H1 (cell line): ENCODE data around the gene GAD2. TPM values are rescaled to one million over a fixed set of nuclear protein-coding genes. Genes with fewer than 3 reads are reported as not detected.

Source experiments
- ASH2L ChIP-seq: fragments of 200-600, 300-600 bp; sonication (generic); IDR thresholded peaks from one replicate; pipeline ENCODE4 v1.7.1; 2017; ENCODE audit warnings: low read length
- BACH1 ChIP-seq: IDR thresholded peaks from 2 replicates; pipeline ENCODE4 v1.6.1; 2012; ENCODE audit warnings: low read length, improper control_type of control experiment
- EZH2 ChIP-seq: fragments of 200-600 bp; sonication (generic); IDR thresholded peaks from 2 replicates; pipeline ENCODE4 v1.7.1; 2012; ENCODE audit warnings: low read depth, mild to moderate bottlenecking, moderate library complexity, low read length, inconsistent platforms; ENCODE audit not compliant: severe bottlenecking
- RAD21 ChIP-seq, 2 experiments: IDR thresholded peaks in 1 of 2; conservative IDR thresholded peaks in 1 of 2; 2 replicates each; pipeline ENCODE4 v1.6.1; 2011; ENCODE audit warnings: low read depth in 2 of 2, low read length in 2 of 2, improper control_type of control experiment in 1 of 2, inconsistent platforms in 1 of 2, mild to moderate bottlenecking in 1 of 2, moderate library complexity in 1 of 2
- RNF2 ChIP-seq: fragments of 200-900, 300-1000 bp; sonication (generic); IDR thresholded peaks from 2 replicates; pipeline ENCODE4 v1.7.1; 2016; ENCODE audit warnings: borderline replicate concordance, low read depth, mild to moderate bottlenecking, antibody characterized with exemption, low read length; ENCODE audit not compliant: poor library complexity, severe bottlenecking; ENCODE audit errors: missing control alignments
- polyA plus RNA-seq, 7 experiments: library from polyadenylated mRNA; depleted of rRNA in 3 of 7; stranded (reverse) in 5 of 7; unstranded in 2 of 7; fragments of >200 nt in 5 of 7; fragments of 200-250 nt in 2 of 7; gene quantifications; 1 replicate in 5 of 7; 2 replicates in 1 of 7; 4 replicates in 1 of 7; pipeline versions ENCODE4 v1.2.1 to v1.2.3, GENCODE V29; 2011 to 2013; ENCODE audit warnings: missing spikeins in 2 of 7, mixed read lengths in 2 of 7
- total RNA-seq: library from RNA; stranded (reverse); fragmentation: NEBNext Ultra II Directional; extraction: Animal tissue kit (Norgen Biotek cat#: 25700); gene quantifications from 2 replicates; pipeline ENCODE4 v1.2.1, GENCODE V29; 2021

GAD2 gene
- total and polyA plus RNA-seq, 2 of the 8 experiments (the other 6 are each of a cell fraction or from before 2014, with no cell fraction given), result 0.30 to 0.47 TPM

GRCh38 chr10:26216585-26217395 lies at the start of gene GAD2 (continued):
- peak; percentile 2 for TF ChIP-seq ASH2L
- TF ChIP-seq RNF2, result peak; percentile 65
- peak; percentile 21; the same call in 1 of the 2 replicates for TF ChIP-seq BACH1
- TF ChIP-seq EZH2, result peak; percentile 93
- no peak for TF ChIP-seq RAD21 (IDR thresholded peaks at IDR 0.05 in 1 of 2, conservative IDR thresholded peaks at IDR 0.05 in 1 of 2; ENCODE audit: low read depth in 2 of 2, low read length in 2 of 2)
- TF ChIP-seq, all 59 proteins: peak for 8
